ENCODE data around the gene NT5C1A.

DNA sequence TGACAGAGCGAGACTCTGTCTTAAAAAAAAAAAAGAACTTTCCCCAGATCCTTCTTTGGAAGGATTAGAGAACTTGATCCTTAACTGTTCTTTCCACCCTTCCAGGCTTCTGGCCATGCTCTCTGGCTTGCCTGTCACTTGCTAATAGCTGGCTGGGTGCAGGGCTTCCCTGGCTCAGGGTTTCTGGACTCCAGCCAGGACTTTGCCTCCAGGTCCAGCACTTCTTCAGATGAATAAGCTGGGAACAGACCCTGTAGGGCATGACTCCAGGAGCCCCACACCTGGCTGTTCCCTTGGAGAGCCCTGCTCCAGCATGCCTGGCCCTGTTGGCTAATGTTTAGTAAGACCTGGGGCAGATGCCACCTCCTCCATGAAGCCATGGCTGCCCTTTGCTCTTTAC, 3.3 kb upstream of the NT5C1A start:
- no peak for TF ChIP-seq EGR1 (IDR thresholded peaks at IDR 0.05)
- TF ChIP-seq NFIC (IDR thresholded peaks at IDR 0.05), result no peak
- no peak for TF ChIP-seq TEAD4 (IDR thresholded peaks at IDR 0.05)
- no peak for TF ChIP-seq CREB1 (IDR thresholded peaks at IDR 0.05; ENCODE audit: low read depth)
- TF ChIP-seq RAD21 (IDR thresholded peaks at IDR 0.05; ENCODE audit: low read depth), result no peak
- no peak for TF ChIP-seq CEBPB (IDR thresholded peaks at IDR 0.05)
- no peak for TF ChIP-seq EP300 (IDR thresholded peaks at IDR 0.05; ENCODE audit: borderline replicate concordance)
- no peak for TF ChIP-seq TAF1 (IDR thresholded peaks at IDR 0.05; ENCODE audit: low read depth)
- TF ChIP-seq FOXM1 (IDR thresholded peaks at IDR 0.05; ENCODE audit: borderline replicate concordance, low read depth), result no peak
- TF ChIP-seq YY1 (IDR thresholded peaks at IDR 0.05; ENCODE audit: low read depth), result no peak
- no peak for TF ChIP-seq MAX (IDR thresholded peaks at IDR 0.05)
- TF ChIP-seq REST (IDR thresholded peaks at IDR 0.05; ENCODE audit: low read depth), result no peak
